ENCODE measurements around the gene KTN1.
A peak's percentile ranks its signal among the peaks of the same experiment; 100 is the strongest.

Gene KTN1

DNA sequence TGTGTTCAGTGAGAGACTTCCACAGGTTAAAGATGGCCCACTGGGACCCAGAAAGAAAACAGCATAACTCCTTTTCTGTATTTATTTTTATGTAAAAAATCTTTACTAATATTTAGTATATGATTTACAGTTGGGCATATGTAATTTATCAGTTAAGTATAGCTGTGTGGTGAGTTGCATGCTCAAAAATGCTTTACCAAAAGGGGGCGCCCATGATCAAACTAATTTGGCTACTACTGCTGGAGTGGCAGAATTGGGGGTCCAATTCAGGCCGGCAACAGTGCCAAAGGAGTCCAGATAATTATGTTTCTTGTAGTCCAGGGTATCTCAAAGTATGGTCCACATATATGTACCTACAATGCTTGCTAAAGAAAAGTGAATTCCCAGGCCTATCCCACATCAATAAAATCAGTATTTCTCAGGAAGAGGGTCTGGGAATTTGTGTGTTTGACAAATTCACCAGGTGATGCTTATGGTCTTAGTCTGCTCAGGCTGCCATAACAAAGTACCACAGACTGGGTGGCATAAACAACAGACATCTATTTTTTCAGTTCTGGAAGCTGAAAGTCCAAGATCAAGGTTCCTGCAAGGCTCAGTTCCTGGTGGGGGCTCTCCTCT lies 152.0 kb downstream of the KTN1 start:
- in situ Hi-C loops (cut with HindIII; ENCODE audit: low sequenced_read_pairs) = no loop called here
- TF ChIP-seq, protein P1, sequence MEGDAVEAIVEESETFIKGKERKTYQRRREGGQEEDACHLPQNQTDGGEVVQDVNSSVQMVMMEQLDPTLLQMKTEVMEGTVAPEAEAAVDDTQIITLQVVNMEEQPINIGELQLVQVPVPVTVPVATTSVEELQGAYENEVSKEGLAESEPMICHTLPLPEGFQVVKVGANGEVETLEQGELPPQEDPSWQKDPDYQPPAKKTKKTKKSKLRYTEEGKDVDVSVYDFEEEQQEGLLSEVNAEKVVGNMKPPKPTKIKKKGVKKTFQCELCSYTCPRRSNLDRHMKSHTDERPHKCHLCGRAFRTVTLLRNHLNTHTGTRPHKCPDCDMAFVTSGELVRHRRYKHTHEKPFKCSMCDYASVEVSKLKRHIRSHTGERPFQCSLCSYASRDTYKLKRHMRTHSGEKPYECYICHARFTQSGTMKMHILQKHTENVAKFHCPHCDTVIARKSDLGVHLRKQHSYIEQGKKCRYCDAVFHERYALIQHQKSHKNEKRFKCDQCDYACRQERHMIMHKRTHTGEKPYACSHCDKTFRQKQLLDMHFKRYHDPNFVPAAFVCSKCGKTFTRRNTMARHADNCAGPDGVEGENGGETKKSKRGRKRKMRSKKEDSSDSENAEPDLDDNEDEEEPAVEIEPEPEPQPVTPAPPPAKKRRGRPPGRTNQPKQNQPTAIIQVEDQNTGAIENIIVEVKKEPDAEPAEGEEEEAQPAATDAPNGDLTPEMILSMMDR (IDR thresholded peaks at IDR 0.05; ENCODE audit: low read depth, low read length) = peak; percentile 64
- H3K4me3 ChIP-seq (ENCODE audit: low read depth, low read length) = no peak overlapping the region
- peak; percentile 20 for DNase-seq (ENCODE audit: low read depth, low spot score)

DNA sequence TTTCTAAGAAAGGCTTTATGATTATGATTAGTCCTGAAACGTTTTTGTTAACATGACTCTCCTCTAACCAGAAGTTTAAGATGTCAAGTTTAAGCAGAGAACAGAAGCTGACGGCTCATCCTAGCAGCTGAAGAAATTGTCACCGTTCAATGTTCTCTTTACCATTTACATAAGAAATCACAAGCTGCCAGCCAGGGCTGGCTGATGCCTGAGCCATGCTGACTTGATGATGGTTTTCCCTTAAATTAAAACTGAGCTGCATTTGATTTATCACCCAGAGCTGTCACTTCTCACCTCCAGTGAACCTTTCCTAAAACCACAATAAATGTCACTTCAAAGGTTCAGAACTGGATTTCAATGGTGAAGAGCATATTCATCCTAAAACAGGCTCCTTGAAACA lies 153.6 kb downstream of the KTN1 start:
- in situ Hi-C loops (cut with HindIII; ENCODE audit: low sequenced_read_pairs) = no loop called here
- DNase-seq (ENCODE audit: low read depth, low spot score) = no peak
- TF ChIP-seq, protein P1 (IDR thresholded peaks at IDR 0.05; ENCODE audit: low read depth, low read length) = no peak
- H3K4me3 ChIP-seq (ENCODE audit: low read depth, low read length) = no peak overlapping the region

Data from astrocyte of the spinal cord (primary cell).